Measurements from ENCODE around the gene DOLPP1. TPM values are rescaled to one million over a fixed set of nuclear protein-coding genes. Genes with fewer than 3 reads are reported as not detected.
"Not testable (repeated sequence)": the region's sequence is repeated elsewhere in the genome, so short reads cannot be mapped to it uniquely, and the experiment has no call there.

DOLPP1 gene
- total RNA-seq, 1 experiment from 2014 or later: 42.5 TPM

DNA sequence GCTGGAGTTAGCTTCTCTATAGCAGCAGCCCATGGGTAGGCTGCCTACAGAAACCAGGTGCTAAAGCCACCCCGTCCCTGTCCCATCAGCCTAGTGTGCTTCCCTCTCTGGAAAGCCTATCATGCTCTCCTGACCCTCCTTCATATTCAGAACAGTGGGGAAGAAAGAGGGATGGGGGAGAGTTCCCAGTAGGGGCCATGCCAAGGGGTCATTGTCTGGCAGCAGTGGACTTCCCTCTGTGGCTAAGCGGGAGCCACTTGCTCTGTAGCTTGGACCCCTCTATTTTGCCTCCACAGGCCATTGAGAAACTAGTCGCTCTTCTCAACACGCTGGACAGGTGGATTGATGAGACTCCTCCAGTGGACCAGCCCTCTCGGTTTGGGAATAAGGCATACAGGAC, 47.8 kb downstream of the DOLPP1 start:
- Histone ChIP-seq H3K4me3 (ENCODE audit: insufficient read depth, low read depth, low read length) (no peak overlapping the region), H3K36me3 (replicated peaks; ENCODE audit: control insufficient read depth, insufficient read depth, low read length) (peaks cover 14% of the 10 kb centered on the region), H3K27me3 (ENCODE audit: control insufficient read depth, insufficient read depth, low read length) (no peaks in the 10 kb centered on the region)
- no peak for DNase-seq

GRCh38 chr9:129130271-129130670, 49.4 kb downstream of the DOLPP1 start:
- not testable (repeated sequence) for H3K27me3 ChIP-seq (ENCODE audit: control insufficient read depth, insufficient read depth, low read length); H3K4me3 ChIP-seq (ENCODE audit: insufficient read depth, low read depth, low read length); DNase-seq
- peaks cover 17% of the 10 kb centered on the region for H3K36me3 ChIP-seq (replicated peaks; ENCODE audit: control insufficient read depth, insufficient read depth, low read length)

GRCh38 chr9:129130791-129131190, 49.9 kb downstream of the DOLPP1 start:
- peaks cover 19% of the 10 kb centered on the region for H3K36me3 ChIP-seq (replicated peaks; ENCODE audit: control insufficient read depth, insufficient read depth, low read length)
- DNase-seq: no peak
- H3K4me3 ChIP-seq (ENCODE audit: insufficient read depth, low read depth, low read length): no peak overlapping the region
- H3K27me3 ChIP-seq (ENCODE audit: control insufficient read depth, insufficient read depth, low read length): no peaks in the 10 kb centered on the region

DNA sequence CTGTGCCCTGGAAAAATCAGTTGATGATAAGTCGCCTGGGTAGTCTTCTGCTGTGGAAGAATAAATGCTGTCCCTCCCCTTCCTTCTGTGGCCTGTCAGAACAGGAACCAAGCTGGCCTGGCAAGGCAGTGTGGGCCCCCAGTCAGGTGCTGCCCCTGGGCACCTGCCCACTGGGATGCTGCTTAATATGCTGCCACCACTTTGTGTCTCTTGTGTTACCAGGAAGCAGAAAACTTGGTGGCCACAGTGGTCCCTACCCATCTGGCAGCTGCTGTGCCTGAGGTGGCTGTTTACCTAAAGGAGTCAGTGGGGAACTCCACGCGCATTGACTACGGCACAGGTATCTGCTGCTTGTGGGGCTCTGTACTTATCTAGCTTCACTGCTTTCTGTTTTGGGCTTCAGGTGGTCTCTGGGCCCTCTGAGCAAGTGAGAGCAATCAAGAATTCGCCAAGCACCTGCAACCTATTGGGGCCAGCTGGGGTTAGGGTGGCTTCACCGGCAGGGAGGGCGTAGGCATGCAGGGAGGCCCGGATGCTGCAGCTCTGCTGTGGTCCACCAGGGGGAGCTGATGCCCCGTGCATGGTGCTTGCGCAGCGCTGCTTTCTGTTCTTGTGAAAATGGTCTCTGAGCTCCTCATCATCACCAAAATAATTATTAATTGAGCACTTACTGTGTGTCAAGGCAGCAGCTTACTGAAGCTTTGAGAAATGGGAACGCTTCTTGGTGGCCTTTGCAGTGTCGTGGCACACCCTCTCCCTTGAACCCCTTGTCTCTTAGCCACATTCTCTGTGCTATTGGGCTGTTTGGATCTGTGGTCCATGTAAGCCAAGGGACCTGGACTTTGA, 50.6 kb downstream of the DOLPP1 start:
- H3K27me3 ChIP-seq (ENCODE audit: control insufficient read depth, insufficient read depth, low read length): no peaks in the 10 kb centered on the region
- H3K4me3 ChIP-seq (ENCODE audit: insufficient read depth, low read depth, low read length): no peak overlapping the region
- H3K36me3 ChIP-seq (replicated peaks; ENCODE audit: control insufficient read depth, insufficient read depth, low read length): peaks cover 19% of the 10 kb centered on the region
- peak; percentile 97 for DNase-seq

DNA sequence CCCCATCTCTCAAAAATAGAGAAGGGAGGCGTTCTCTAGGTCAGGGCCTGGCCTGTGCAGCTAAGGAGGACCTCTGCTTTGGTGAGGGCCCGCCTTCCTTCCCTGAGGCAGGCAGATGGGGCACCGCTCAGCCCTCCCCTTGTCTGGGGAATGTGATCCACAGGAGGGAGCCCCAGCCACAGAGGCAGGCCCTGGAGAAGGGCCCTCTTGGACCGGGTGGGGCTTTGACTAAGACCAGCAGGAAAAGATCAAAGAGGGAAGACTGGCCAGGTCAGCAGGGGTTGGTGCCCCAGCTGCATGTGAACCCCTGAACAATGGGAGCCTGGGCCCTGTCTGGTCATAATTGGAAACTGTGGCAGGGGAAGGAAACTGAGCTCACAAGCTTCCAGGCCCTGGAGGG, 52.2 kb downstream of the DOLPP1 start:
- Histone ChIP-seq H3K4me3 (ENCODE audit: insufficient read depth, low read depth, low read length) (no peak overlapping the region), H3K36me3 (replicated peaks; ENCODE audit: control insufficient read depth, insufficient read depth, low read length) (peaks cover 23% of the 10 kb centered on the region), H3K27me3 (ENCODE audit: control insufficient read depth, insufficient read depth, low read length) (no peaks in the 10 kb centered on the region)
- peak; percentile 45 for DNase-seq

GRCh38 chr9:129135476-129135875, 54.6 kb downstream of the DOLPP1 start:
- Histone ChIP-seq H3K36me3 (replicated peaks; ENCODE audit: control insufficient read depth, insufficient read depth, low read length) (peaks cover 20% of the 10 kb centered on the region), H3K4me3 (ENCODE audit: insufficient read depth, low read depth, low read length) (no peak overlapping the region), H3K27me3 (ENCODE audit: control insufficient read depth, insufficient read depth, low read length) (no peaks in the 10 kb centered on the region)
- DNase-seq: no peak

DNA sequence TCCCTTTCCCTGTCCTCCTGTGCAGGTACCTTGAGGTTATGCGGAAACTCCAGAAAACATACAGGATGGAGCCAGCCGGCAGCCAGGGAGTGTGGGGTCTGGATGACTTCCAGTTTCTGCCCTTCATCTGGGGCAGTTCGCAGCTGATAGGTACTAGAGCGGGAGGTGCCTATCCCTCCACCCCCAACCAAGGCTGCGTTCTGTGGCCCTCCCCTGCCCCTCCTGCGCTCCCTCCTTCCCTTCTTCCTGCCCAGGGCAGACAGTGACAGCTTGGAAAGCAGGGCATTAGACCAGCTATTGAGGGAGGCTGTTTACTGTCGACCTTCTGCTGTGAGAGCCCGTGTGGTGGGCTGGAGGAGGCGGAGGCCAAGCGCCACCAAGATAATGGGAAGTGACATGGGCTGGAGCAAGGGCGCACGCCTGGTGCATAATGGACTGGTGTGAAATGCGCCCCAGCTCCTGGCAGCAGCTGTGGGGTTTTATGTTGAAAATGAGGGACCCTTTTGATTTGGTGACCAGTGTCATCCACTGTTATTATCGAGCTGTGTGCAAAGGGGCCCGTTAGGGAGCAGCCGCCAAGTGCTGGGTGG, 55.6 kb downstream of the DOLPP1 start:
- DNase-seq: no peak
- H3K27me3 ChIP-seq (ENCODE audit: control insufficient read depth, insufficient read depth, low read length): no peaks in the 10 kb centered on the region
- H3K4me3 ChIP-seq (ENCODE audit: insufficient read depth, low read depth, low read length): no peak overlapping the region
- H3K36me3 ChIP-seq (replicated peaks; ENCODE audit: control insufficient read depth, insufficient read depth, low read length): peaks cover 21% of the 10 kb centered on the region

- no peaks in the 10 kb centered on the region for H3K27me3 ChIP-seq (ENCODE audit: control insufficient read depth, insufficient read depth, low read length)
- no peak for DNase-seq
- no peak overlapping the region for H3K4me3 ChIP-seq (ENCODE audit: insufficient read depth, low read depth, low read length)
- peaks cover 21% of the 10 kb centered on the region for H3K36me3 ChIP-seq (replicated peaks; ENCODE audit: control insufficient read depth, insufficient read depth, low read length)
These were observed 56.6 kb downstream of the DOLPP1 start for GRCh38 chr9:129137292-129138143.

GRCh38 chr9:129138144-129138462, 57.2 kb downstream of the DOLPP1 start:
- no peak for DNase-seq
- H3K4me3 ChIP-seq (ENCODE audit: insufficient read depth, low read depth, low read length): no peak overlapping the region
- H3K36me3 ChIP-seq (replicated peaks; ENCODE audit: control insufficient read depth, insufficient read depth, low read length): peaks cover 19% of the 10 kb centered on the region
- no peaks in the 10 kb centered on the region for H3K27me3 ChIP-seq (ENCODE audit: control insufficient read depth, insufficient read depth, low read length)

DNA sequence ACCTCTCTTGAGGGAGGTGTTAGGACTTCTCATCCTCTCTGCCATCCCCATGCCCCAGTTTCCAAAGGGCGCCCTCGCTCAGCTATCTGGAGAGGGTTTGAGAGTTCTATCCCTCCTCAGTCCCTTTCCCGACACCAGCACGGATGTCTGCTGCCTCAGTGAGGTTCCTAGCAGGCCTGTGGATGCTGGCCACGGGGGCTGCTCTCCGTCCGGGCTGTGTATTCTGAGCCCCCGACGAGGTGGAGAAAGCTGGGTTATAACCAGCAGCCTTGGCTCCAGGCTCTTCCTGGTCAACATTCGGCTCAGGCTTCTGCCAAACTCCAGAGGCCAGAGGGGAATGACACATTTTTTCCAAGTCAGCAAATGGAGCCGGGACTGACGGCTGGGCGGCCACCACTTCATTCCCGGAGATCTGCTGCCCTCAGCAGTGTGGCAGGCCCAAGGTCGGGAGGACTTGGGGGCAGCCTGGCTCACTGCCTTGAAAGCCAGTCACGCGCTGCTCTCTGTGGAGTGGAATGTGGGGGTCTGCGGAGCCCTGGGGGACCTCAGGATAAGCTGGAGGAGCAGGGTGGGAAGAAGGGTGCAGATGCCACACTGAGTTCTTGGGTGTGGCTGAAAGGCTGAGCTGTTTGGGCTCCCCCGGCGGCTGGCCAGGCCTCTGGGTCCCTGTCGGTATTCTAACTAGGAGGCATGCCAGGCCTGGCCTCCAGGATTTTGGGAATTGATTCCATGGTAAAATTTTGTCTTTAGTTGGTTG, 57.7 kb downstream of the DOLPP1 start:
- no peak for DNase-seq
- Histone ChIP-seq H3K4me3 (ENCODE audit: insufficient read depth, low read depth, low read length) (no peak overlapping the region), H3K36me3 (replicated peaks; ENCODE audit: control insufficient read depth, insufficient read depth, low read length) (peaks cover 14% of the 10 kb centered on the region), H3K27me3 (ENCODE audit: control insufficient read depth, insufficient read depth, low read length) (no peaks in the 10 kb centered on the region)

- peaks cover 17% of the 10 kb centered on the region for H3K36me3 ChIP-seq (replicated peaks; ENCODE audit: control insufficient read depth, insufficient read depth, low read length)
- peak; percentile 93 for DNase-seq
- no peaks in the 10 kb centered on the region for H3K27me3 ChIP-seq (ENCODE audit: control insufficient read depth, insufficient read depth, low read length)
- peak overlapping the region; percentile 10 for H3K4me3 ChIP-seq (ENCODE audit: insufficient read depth, low read depth, low read length)
These were observed 58.5 kb downstream of the DOLPP1 start for GRCh38 chr9:129139233-129139992.

- Histone ChIP-seq H3K36me3 (replicated peaks; ENCODE audit: control insufficient read depth, insufficient read depth, low read length) (peaks cover 15% of the 10 kb centered on the region), H3K27me3 (ENCODE audit: control insufficient read depth, insufficient read depth, low read length) (no peaks in the 10 kb centered on the region), H3K4me3 (ENCODE audit: insufficient read depth, low read depth, low read length) (peak overlapping the region; percentile 33)
- peak; percentile 94 for DNase-seq
These were observed 59.1 kb downstream of the DOLPP1 start for GRCh38 chr9:129139993-129140396.
